Liver (tissue), 3 donors: ENCODE results near the gene PSAT1.

ENCODE experiments used
- CTCF ChIP-seq: fragments of 150-350 bp; IDR thresholded peaks from 2 replicates; pipeline ENCODE4 v1.5.1; 2017; ENCODE audit warnings: improper control_type of control experiment, low read depth, low read length; ENCODE audit not compliant: missing input control
- FOXA1 ChIP-seq: IDR thresholded peaks from 2 replicates; pipeline ENCODE4 v1.6.1; 2016; ENCODE audit warnings: antibody characterized with exemption
- FOXA2 ChIP-seq: IDR thresholded peaks from 2 replicates; pipeline ENCODE4 v1.6.1; 2016; ENCODE audit warnings: antibody characterized with exemption
- HNF4G ChIP-seq: IDR thresholded peaks from 2 replicates; pipeline ENCODE4 v1.6.1; 2016; ENCODE audit warnings: antibody characterized with exemption
- JUND ChIP-seq, 2 donors: IDR thresholded peaks; 2 replicates each; pipeline ENCODE4 v1.6.1; 2016; ENCODE audit warnings: antibody characterized with exemption in 2 of 2
- MAX ChIP-seq: IDR thresholded peaks from 2 replicates; pipeline ENCODE4 v1.6.1; 2016; ENCODE audit warnings: antibody characterized with exemption
- RAD21 ChIP-seq, 2 donors: IDR thresholded peaks; 2 replicates each; pipeline ENCODE4 v1.6.1; 2016; ENCODE audit warnings: antibody characterized with exemption in 2 of 2, mild to moderate bottlenecking in 2 of 2
- REST ChIP-seq: IDR thresholded peaks from 2 replicates; pipeline ENCODE4 v1.6.1; 2016; ENCODE audit warnings: antibody characterized with exemption, mild to moderate bottlenecking
- SP1 ChIP-seq: IDR thresholded peaks from 2 replicates; pipeline ENCODE4 v1.6.1; 2018; ENCODE audit warnings: antibody characterized with exemption, mild to moderate bottlenecking
- TAF1 ChIP-seq: conservative IDR thresholded peaks from 2 replicates; pipeline ENCODE4 v1.6.1; 2016; ENCODE audit warnings: antibody characterized with exemption, mild to moderate bottlenecking
- ZBTB33 ChIP-seq: IDR thresholded peaks from 2 replicates; pipeline ENCODE4 v1.6.1; 2016; ENCODE audit warnings: antibody characterized with exemption
- donor health status: healthy.
- donor health status: healthy.

- TF ChIP-seq CTCF (no peak), RAD21 (IDR thresholded peaks at IDR 0.05) (no peak), TAF1 (no peak), SP1 (no peak), JUND (IDR thresholded peaks at IDR 0.05) (no peak), REST (no peak), FOXA1 (no peak), HNF4G (no peak), FOXA2 (no peak), MAX (no peak), ZBTB33 (no peak)
Observed at GRCh38 chr9:78278801-78279200, 18.1 kb upstream of the PSAT1 start.
